Hepatocyte (in vitro differentiated cells): ENCODE data around the gene HMGB1.

ENCODE experiments used
- EZH2 ChIP-seq: fragments of 200-600 bp; sonication (generic); IDR thresholded peaks from 2 replicates; pipeline ENCODE4 v1.6.1; 2016; ENCODE audit warnings: antibody characterized with exemption, mild to moderate bottlenecking, borderline replicate concordance
- EZH2phosphoT487 ChIP-seq: fragments of 200-600 bp; sonication (generic); IDR thresholded peaks from one replicate; pipeline ENCODE4 v1.6.1; 2018; ENCODE audit warnings: antibody characterized with exemption, mild to moderate bottlenecking, low read depth, moderate library complexity; ENCODE audit not compliant: unreplicated experiment, severe bottlenecking
- TF ChIP-seq, protein P1 (sequence below): fragments of 200-600 bp; sonication (generic); IDR thresholded peaks from 2 replicates; pipeline ENCODE4 v1.5.1; 2016; ENCODE audit warnings: antibody characterized with exemption, mild to moderate bottlenecking; ENCODE audit not compliant: poor library complexity

DNA sequence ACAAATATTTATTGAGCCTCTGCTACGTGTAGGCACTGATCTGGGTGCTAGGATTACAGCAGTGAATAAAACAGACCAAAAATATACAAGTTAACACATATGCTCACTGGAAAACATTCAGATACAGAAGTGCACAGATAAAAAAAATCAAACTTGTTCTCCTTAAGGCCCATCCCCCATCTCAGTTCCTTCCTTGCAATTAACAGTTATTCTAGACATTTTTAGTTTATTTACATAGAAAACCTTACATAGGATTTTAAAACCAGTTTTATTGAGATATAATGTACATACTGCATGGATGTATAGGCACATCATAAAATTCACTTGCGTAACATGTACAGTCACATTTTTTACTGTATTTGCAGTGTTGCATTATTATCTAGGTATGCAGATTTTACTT is 36.5 kb upstream of the HMGB1 start:
- TF ChIP-seq EZH2phosphoT487: no peak
- TF ChIP-seq, protein P1, sequence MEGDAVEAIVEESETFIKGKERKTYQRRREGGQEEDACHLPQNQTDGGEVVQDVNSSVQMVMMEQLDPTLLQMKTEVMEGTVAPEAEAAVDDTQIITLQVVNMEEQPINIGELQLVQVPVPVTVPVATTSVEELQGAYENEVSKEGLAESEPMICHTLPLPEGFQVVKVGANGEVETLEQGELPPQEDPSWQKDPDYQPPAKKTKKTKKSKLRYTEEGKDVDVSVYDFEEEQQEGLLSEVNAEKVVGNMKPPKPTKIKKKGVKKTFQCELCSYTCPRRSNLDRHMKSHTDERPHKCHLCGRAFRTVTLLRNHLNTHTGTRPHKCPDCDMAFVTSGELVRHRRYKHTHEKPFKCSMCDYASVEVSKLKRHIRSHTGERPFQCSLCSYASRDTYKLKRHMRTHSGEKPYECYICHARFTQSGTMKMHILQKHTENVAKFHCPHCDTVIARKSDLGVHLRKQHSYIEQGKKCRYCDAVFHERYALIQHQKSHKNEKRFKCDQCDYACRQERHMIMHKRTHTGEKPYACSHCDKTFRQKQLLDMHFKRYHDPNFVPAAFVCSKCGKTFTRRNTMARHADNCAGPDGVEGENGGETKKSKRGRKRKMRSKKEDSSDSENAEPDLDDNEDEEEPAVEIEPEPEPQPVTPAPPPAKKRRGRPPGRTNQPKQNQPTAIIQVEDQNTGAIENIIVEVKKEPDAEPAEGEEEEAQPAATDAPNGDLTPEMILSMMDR: no peak
- no peak for TF ChIP-seq EZH2
